PC-9 (cell line): Measurements from ENCODE around the gene PRR5L. TPM values are rescaled to one million over a fixed set of nuclear protein-coding genes. Genes with fewer than 3 reads are reported as not detected.

Source experiments
- BruUV-seq: library from RNA; stranded (reverse); fragments of 400-500 nt; replicated peaks from 2 replicates; lab custom pipeline; 2021; lab: Mats Ljungman, UMichigan
- CTCF ChIA-PET: fragments of 300-600 bp; sonication (Branson Sonifier 250); formaldehyde crosslinking; loops from one replicate; lab custom pipeline; 2022; ENCODE audit warnings: antibody characterized with exemption; lab: Charles Lee
- POLR2A ChIA-PET: fragments of 300-600 bp; sonication (Branson Sonifier 250); formaldehyde crosslinking; loops from one replicate; lab custom pipeline; 2022; ENCODE audit warnings: antibody characterized with exemption; ENCODE audit not compliant: unreplicated experiment; lab: Charles Lee
- DNase-seq, 2 experiments: peaks; one replicate each; pipeline versions ENCODE4 v3.0.0 to v3.0.0-alpha.2; 2015 to 2022; ENCODE audit warnings: mixed read lengths in 1 of 2
- H2AFZ ChIP-seq: fragments of 200-600 bp; sonication (generic); 2 replicates; pipeline ENCODE4 v1.8.1; 2017; ENCODE audit warnings: antibody characterized with exemption
- H3F3A ChIP-seq: fragments of 200-600 bp; sonication (generic); 2 replicates; pipeline ENCODE4 v1.8.1; 2017; ENCODE audit warnings: antibody characterized with exemption, mild to moderate bottlenecking, low read depth; ENCODE audit not compliant: insufficient read depth
- H3K27ac ChIP-seq: fragments of 200-600 bp; sonication (generic); 2 replicates; pipeline ENCODE4 v1.6.1; 2016; ENCODE audit warnings: mixed run types
- H3K27me3 ChIP-seq: fragments of 200-600 bp; sonication (generic); 2 replicates; pipeline ENCODE4 v1.6.1; 2016; ENCODE audit warnings: low read depth, mixed run types; ENCODE audit not compliant: insufficient read depth
- H3K36me3 ChIP-seq: fragments of 200-600 bp; sonication (generic); 2 replicates; pipeline ENCODE4 v1.6.1; 2016; ENCODE audit warnings: low read depth, mixed run types
- H3K4me1 ChIP-seq: fragments of 200-600 bp; sonication (generic); replicated peaks from 2 replicates; pipeline ENCODE4 v1.6.1; 2016; ENCODE audit warnings: mixed run types; ENCODE audit not compliant: insufficient read depth
- H3K4me2 ChIP-seq: fragments of 200-600 bp; sonication (generic); 2 replicates; pipeline ENCODE4 v1.6.1; 2017; ENCODE audit warnings: mixed run types
- H3K4me3 ChIP-seq: fragments of 200-600 bp; sonication (generic); 2 replicates; pipeline ENCODE4 v1.6.1; 2016; ENCODE audit warnings: mixed run types
- H3K79me2 ChIP-seq: fragments of 200-600 bp; sonication (generic); 2 replicates; pipeline ENCODE4 v1.6.1; 2017; ENCODE audit warnings: low read depth, mixed run types
- H3K9me2 ChIP-seq: fragments of 200-600 bp; sonication (generic); 2 replicates; pipeline ENCODE4 v1.8.1; 2017; ENCODE audit warnings: mild to moderate bottlenecking; ENCODE audit not compliant: insufficient read depth
- H3K9me3 ChIP-seq: fragments of 200-600 bp; sonication (generic); 2 replicates; pipeline ENCODE4 v1.8.1; 2016; ENCODE audit warnings: low read depth; ENCODE audit not compliant: insufficient read depth
- H4K20me1 ChIP-seq: fragments of 200-600 bp; sonication (generic); 2 replicates; pipeline ENCODE4 v1.8.1; 2017; ENCODE audit not compliant: insufficient read depth
- EZH2 ChIP-seq: fragments of 200-600 bp; sonication (generic); IDR thresholded peaks from 2 replicates; pipeline ENCODE4 v1.8.0; 2017; ENCODE audit warnings: antibody characterized with exemption, low read depth
- intact Hi-C: fragments of 100-400 bp; cut with micrococcal nuclease; formaldehyde crosslinking; loops from one replicate; pipeline ENCODE4 v1.10.0; 2022; ENCODE audit not compliant: unreplicated experiment
- total RNA-seq: library from RNA; stranded (reverse); gene quantifications from 2 replicates; pipeline ENCODE4 v1.2.3, GENCODE V29; 2021
- TF ChIP-seq, protein P1 (sequence below): fragments of 200-600 bp; sonication (generic); conservative IDR thresholded peaks from 2 replicates; pipeline ENCODE4 v1.6.1; 2017; ENCODE audit warnings: mixed run types, antibody characterized with exemption, mild to moderate bottlenecking, moderate library complexity

Gene PRR5L
- total RNA-seq, 1 experiment from 2014 or later: 5.1 TPM

DNA sequence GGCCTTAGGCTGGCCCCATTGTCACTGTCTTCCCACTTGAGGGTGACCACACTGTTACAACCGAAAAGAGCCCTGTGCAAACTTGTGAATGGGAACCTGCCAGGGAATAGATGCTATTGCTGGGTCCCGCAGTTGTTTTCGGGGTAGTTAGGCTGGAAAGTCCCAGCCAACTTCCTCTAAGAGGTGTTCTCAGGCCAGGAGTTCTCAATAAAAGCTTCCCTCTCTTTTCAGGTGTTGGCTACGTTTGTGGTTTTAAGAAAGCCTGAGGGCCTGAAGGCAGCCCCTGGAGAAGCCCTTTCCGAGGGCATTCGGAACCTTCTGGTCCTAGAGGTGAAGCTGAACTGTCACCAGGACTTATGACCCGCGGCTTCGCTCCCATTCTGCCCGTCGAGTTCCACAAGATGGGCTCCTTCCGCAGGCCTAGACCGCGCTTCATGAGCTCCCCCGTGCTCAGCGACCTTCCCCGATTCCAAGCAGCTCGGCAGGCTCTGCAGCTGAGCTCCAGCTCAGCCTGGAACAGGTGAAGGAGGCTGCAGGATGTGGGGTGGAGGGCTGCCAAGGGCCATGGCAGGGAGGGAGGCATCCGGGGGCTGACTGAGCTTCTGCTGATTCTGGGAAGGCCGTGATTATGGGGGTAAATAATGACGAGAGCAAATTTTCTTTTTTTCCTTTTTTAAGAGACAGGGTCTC is 104.8 kb downstream of the PRR5L start:
- BruUV-seq: no TSS peak
- Histone ChIP-seq H3K4me3 (no peak overlapping the region), H3K4me2 (no peak overlapping the region), H3K9me3 (no peaks in the 10 kb centered on the region), H3F3A (no peaks in the 10 kb centered on the region), H2AFZ (no peak overlapping the region), H4K20me1 (no peaks in the 10 kb centered on the region), H3K79me2 (no peaks in the 10 kb centered on the region), H3K36me3 (no peaks in the 10 kb centered on the region), H3K27ac (no peak overlapping the region), H3K4me1 (no peaks in the 10 kb centered on the region), H3K9me2 (no peaks in the 10 kb centered on the region), H3K27me3 (no peaks in the 10 kb centered on the region)
- POLR2A ChIA-PET: interaction anchor here (0.7 kb wide), 1 partner anchor 21 kb away, joined by 6 read pairs; no protein-coding TSS in a partner anchor
- no peak for DNase-seq
- intact Hi-C loops: no loop called here
- TF ChIP-seq, protein P1, sequence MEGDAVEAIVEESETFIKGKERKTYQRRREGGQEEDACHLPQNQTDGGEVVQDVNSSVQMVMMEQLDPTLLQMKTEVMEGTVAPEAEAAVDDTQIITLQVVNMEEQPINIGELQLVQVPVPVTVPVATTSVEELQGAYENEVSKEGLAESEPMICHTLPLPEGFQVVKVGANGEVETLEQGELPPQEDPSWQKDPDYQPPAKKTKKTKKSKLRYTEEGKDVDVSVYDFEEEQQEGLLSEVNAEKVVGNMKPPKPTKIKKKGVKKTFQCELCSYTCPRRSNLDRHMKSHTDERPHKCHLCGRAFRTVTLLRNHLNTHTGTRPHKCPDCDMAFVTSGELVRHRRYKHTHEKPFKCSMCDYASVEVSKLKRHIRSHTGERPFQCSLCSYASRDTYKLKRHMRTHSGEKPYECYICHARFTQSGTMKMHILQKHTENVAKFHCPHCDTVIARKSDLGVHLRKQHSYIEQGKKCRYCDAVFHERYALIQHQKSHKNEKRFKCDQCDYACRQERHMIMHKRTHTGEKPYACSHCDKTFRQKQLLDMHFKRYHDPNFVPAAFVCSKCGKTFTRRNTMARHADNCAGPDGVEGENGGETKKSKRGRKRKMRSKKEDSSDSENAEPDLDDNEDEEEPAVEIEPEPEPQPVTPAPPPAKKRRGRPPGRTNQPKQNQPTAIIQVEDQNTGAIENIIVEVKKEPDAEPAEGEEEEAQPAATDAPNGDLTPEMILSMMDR: no peak
- no peak for TF ChIP-seq EZH2
- CTCF ChIA-PET: no interaction called here

DNA sequence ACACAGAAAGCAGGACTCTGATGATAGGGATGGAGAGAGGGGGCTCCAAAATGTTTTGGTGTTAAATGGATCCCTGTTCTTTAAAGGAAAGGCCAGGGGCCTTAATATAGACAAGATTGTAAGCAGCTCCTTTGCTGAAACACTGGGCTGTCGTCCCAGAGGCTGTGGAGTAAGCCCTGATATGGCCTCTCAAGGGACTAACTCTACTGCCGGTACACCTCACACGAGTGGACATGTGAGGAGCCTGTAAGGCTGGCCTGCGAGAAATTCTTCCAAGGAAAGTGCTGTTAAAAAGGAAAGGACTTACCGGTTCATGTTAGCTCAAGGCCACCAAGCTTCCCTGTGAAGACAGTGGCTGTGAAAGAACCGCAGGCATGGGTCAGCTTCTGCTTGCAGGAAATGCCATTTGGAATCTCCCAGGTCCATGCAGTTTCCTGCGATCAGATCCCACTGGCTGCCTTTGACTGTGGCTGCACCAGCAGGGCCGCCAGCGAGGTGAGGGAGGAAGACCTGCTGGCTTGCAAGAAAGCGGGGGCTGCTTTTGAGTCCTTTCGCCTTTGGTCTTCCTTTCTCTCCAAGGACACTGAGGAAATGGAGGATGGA is 106.6 kb downstream of the PRR5L start:
- no TSS peak for BruUV-seq
- CTCF ChIA-PET: no interaction called here
- Histone ChIP-seq H3K4me1 (no peaks in the 10 kb centered on the region), H3F3A (no peaks in the 10 kb centered on the region), H3K4me3 (no peak overlapping the region), H3K9me3 (no peaks in the 10 kb centered on the region), H3K4me2 (no peak overlapping the region), H3K9me2 (no peaks in the 10 kb centered on the region), H3K79me2 (no peaks in the 10 kb centered on the region), H3K27ac (no peak overlapping the region), H2AFZ (no peak overlapping the region), H3K36me3 (no peaks in the 10 kb centered on the region), H4K20me1 (no peaks in the 10 kb centered on the region), H3K27me3 (no peaks in the 10 kb centered on the region)
- intact Hi-C loops: no loop called here
- TF ChIP-seq, protein P1: no peak
- no peak for TF ChIP-seq EZH2
- DNase-seq: no peak
- POLR2A ChIA-PET: no interaction called here

DNA sequence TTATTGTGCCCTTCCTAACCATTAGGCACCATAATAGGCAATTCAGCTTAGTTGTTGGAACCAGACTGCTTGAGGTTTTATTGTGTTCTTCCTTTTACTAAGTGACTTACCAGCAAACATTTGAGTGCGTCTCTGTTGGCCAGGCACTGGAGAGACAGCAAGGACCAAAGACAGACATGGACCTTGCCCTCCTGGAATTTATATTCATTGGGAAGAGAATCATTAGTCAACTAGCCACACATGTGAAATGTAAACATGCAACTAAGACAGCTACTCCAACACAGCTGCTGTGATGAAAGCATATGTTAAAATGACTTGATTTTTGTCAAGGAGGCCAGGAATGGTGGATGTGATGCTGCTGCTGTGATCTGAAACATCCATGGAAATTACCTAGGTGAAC is 107.6 kb downstream of the PRR5L start:
- DNase-seq: no peak
- no peak overlapping the region for H3K4me2 ChIP-seq
- no TSS peak for BruUV-seq
- intact Hi-C loops: no loop called here
- no peak overlapping the region for H3K27ac ChIP-seq
- no peaks in the 10 kb centered on the region for H3K79me2 ChIP-seq
- ChIA-PET CTCF (no interaction called here), POLR2A (no interaction called here)
- no peaks in the 10 kb centered on the region for H3K9me2 ChIP-seq
- no peaks in the 10 kb centered on the region for H3K9me3 ChIP-seq
- H4K20me1 ChIP-seq: no peaks in the 10 kb centered on the region
- TF ChIP-seq EZH2: no peak
- TF ChIP-seq, protein P1: no peak
- no peaks in the 10 kb centered on the region for H3K4me1 ChIP-seq
- H2AFZ ChIP-seq: no peak overlapping the region
- no peaks in the 10 kb centered on the region for H3K36me3 ChIP-seq
- H3K27me3 ChIP-seq: no peaks in the 10 kb centered on the region
- no peak overlapping the region for H3K4me3 ChIP-seq
- H3F3A ChIP-seq: no peaks in the 10 kb centered on the region
